NT2/D1 (cell line): ENCODE measurements around the gene VTI1B.
"Not testable (repeated sequence)": the region's sequence is repeated elsewhere in the genome, so short reads cannot be mapped to it uniquely, and the experiment has no call there.

Source experiments
- DNase-seq: peaks from one replicate; pipeline ENCODE4 v3.0.0-alpha.2; 2011; ENCODE audit warnings: low read depth, low spot score
- H3K27me3 ChIP-seq: 2 replicates; pipeline ENCODE4 v1.6.0; 2011; ENCODE audit warnings: mild to moderate bottlenecking; ENCODE audit not compliant: insufficient read length, insufficient read depth
- H3K36me3 ChIP-seq: 2 replicates; pipeline ENCODE4 v1.6.1; 2011; ENCODE audit warnings: mild to moderate bottlenecking, low read length, mixed read lengths; ENCODE audit not compliant: insufficient read depth, insufficient read length
- H3K4me1 ChIP-seq: 2 replicates; pipeline ENCODE4 v1.5.1; 2011; ENCODE audit not compliant: insufficient read depth, insufficient read length
- H3K4me3 ChIP-seq: 2 replicates; pipeline ENCODE4 v1.5.1; 2011; ENCODE audit warnings: low read depth; ENCODE audit not compliant: insufficient read length
- H3K9ac ChIP-seq: 2 replicates; pipeline ENCODE4 v1.6.0; 2011; ENCODE audit warnings: low read depth; ENCODE audit not compliant: insufficient read length
- H3K9me3 ChIP-seq: 2 replicates; pipeline ENCODE4 v1.5.1; 2011; ENCODE audit warnings: mild to moderate bottlenecking, low read length; ENCODE audit not compliant: insufficient read depth
- SUZ12 ChIP-seq: IDR thresholded peaks from 2 replicates; pipeline ENCODE4 v1.6.1; 2011; ENCODE audit not compliant: insufficient read length, insufficient read depth; ENCODE audit errors: extremely low read depth
- YY1 ChIP-seq: IDR thresholded peaks from 2 replicates; pipeline ENCODE4 v1.6.1; 2011; ENCODE audit not compliant: insufficient read length, insufficient read depth
- ZNF274 ChIP-seq: IDR thresholded peaks from 2 replicates; pipeline ENCODE4 v1.6.1; 2011; ENCODE audit warnings: mild to moderate bottlenecking, low read depth, low read length

Gene VTI1B

GRCh38 chr14:67705211-67705610 lies 30.8 kb upstream of the VTI1B start:
- TF ChIP-seq YY1 (no peak), SUZ12 (no peak), ZNF274 (no peak)
- Histone ChIP-seq H3K4me1 (no peaks in the 10 kb centered on the region), H3K4me3 (no peak overlapping the region), H3K9ac (no peak overlapping the region), H3K27me3 (no peaks in the 10 kb centered on the region), H3K36me3 (no peaks in the 10 kb centered on the region), H3K9me3 (peaks cover 27% of the 10 kb centered on the region)
- no peak for DNase-seq

- no peaks in the 10 kb centered on the region for H3K27me3 ChIP-seq
- H3K4me3 ChIP-seq = no peak overlapping the region
- no peak for TF ChIP-seq SUZ12
- H3K9me3 ChIP-seq = peaks cover 21% of the 10 kb centered on the region
- H3K4me1 ChIP-seq = no peaks in the 10 kb centered on the region
- no peaks in the 10 kb centered on the region for H3K36me3 ChIP-seq
- peak; percentile 48 for DNase-seq
- H3K9ac ChIP-seq = no peak overlapping the region
Measured at GRCh38 chr14:67704484-67705089, 30.2 kb upstream of the VTI1B start.

- no peak overlapping the region for H3K4me3 ChIP-seq
- DNase-seq = no peak
- H3K36me3 ChIP-seq = no peaks in the 10 kb centered on the region
- TF ChIP-seq YY1 (no peak), SUZ12 (no peak), ZNF274 (no peak)
- peaks cover 15% of the 10 kb centered on the region for H3K9me3 ChIP-seq
- H3K27me3 ChIP-seq = no peaks in the 10 kb centered on the region
- H3K4me1 ChIP-seq = no peaks in the 10 kb centered on the region
- H3K9ac ChIP-seq = no peak overlapping the region
Measured at GRCh38 chr14:67703997-67704396, 29.6 kb upstream of the VTI1B start.

GRCh38 chr14:67701492-67701891 lies 27.1 kb upstream of the VTI1B start, which contains the start of gene RDH12:
Gene RDH12 (plus strand): TSS chr14:67701886. CDS start chr14:67722643, 20,757 bp downstream.
- H3K4me3 ChIP-seq, H3K4me1 ChIP-seq, H3K9ac ChIP-seq, H3K27me3 ChIP-seq, H3K36me3 ChIP-seq, DNase-seq, H3K9me3 ChIP-seq: not testable (repeated sequence)

GRCh38 chr14:67698179-67698578 lies 23.7 kb upstream of the VTI1B start:
- Histone ChIP-seq H3K4me1 (peaks cover 2% of the 10 kb centered on the region), H3K9me3 (no peaks in the 10 kb centered on the region), H3K36me3 (peaks cover 9% of the 10 kb centered on the region), H3K27me3 (peaks cover 3% of the 10 kb centered on the region), H3K4me3 (no peak overlapping the region), H3K9ac (no peak overlapping the region)
- no peak for DNase-seq
- TF ChIP-seq SUZ12 = no peak
- TF ChIP-seq ZNF274 = no peak
- TF ChIP-seq YY1 = no peak

- H3K9me3 ChIP-seq = no peaks in the 10 kb centered on the region
- no peak overlapping the region for H3K9ac ChIP-seq
- peaks cover 2% of the 10 kb centered on the region for H3K4me1 ChIP-seq
- no peak for DNase-seq
- no peak overlapping the region for H3K4me3 ChIP-seq
- H3K36me3 ChIP-seq = peaks cover 21% of the 10 kb centered on the region
- no peak for TF ChIP-seq YY1
- no peak for TF ChIP-seq ZNF274
- TF ChIP-seq SUZ12 = no peak
- peaks cover 3% of the 10 kb centered on the region for H3K27me3 ChIP-seq
Measured at GRCh38 chr14:67697006-67697405, 22.6 kb upstream of the VTI1B start.

GRCh38 chr14:67695394-67695949 lies 21.0 kb upstream of the VTI1B start, which contains the start of gene RDH11:
Gene RDH11 (minus strand): TSS chr14:67695764. CDS start chr14:67695703, 61 bp downstream.
- Histone ChIP-seq H3K9ac (peak within 1 kb of the TSS; percentile 90), H3K9me3 (no peaks in the 10 kb centered on the region), H3K4me3 (peak within 1 kb of the TSS; percentile 98), H3K36me3 (peaks cover 36% of the 10 kb centered on the region), H3K4me1 (peaks cover 2% of the 10 kb centered on the region), H3K27me3 (peaks cover 3% of the 10 kb centered on the region)
- TF ChIP-seq YY1 = peak; percentile 53
- no peak for TF ChIP-seq ZNF274
- no peak for TF ChIP-seq SUZ12
- peak; percentile 66 for DNase-seq
